HEK293 (cell line): ENCODE results near the gene DNAJC7.

Source experiments
- CTCF ChIA-PET: fragments of 350-600 bp; formaldehyde crosslinking; extraction: SDS; loops from one replicate; lab custom pipeline; 2021; ENCODE audit warnings: antibody characterized with exemption; lab: Yijun Ruan, JAX
- POLR2A ChIA-PET: fragments of 300-600 bp; formaldehyde crosslinking; extraction: SDS; loops from one replicate; lab custom pipeline; 2020; ENCODE audit warnings: antibody characterized with exemption, inconsistent platforms; lab: Yijun Ruan, JAX
- H3K27ac ChIP-seq: fragments of 200-500 bp; sonication (Bioruptor generic); 2 replicates; pipeline ENCODE4 v1.5.1; 2014; ENCODE audit warnings: low read depth, low read length, control low read depth, inconsistent platforms; ENCODE audit errors: extremely low read depth
- H3K36me3 ChIP-seq, 2 experiments: fragments of 200-500 bp in 1 of 2; sonication (Bioruptor generic) in 1 of 2; 1 replicate in 1 of 2; 2 replicates in 1 of 2; pipeline ENCODE4 v1.5.1; 2014 to 2017; ENCODE audit warnings: inconsistent platforms in 2 of 2, low read length in 2 of 2; ENCODE audit not compliant: control insufficient read depth in 2 of 2, insufficient read depth in 1 of 2
- H3K4me1 ChIP-seq: fragments of 200-500 bp; sonication (Bioruptor generic); 2 replicates; pipeline ENCODE4 v1.5.1; 2014; ENCODE audit warnings: mild to moderate bottlenecking, low read length, inconsistent platforms; ENCODE audit not compliant: control insufficient read depth, insufficient read depth
- H3K4me3 ChIP-seq: 2 replicates; pipeline ENCODE4 v1.5.1; 2011; ENCODE audit warnings: low read depth, mild to moderate bottlenecking, control low read depth, low read length, moderate library complexity
- H3K9me3 ChIP-seq: fragments of 200-500 bp; sonication (Bioruptor generic); 2 replicates; pipeline ENCODE4 v1.5.1; 2014; ENCODE audit warnings: low read depth, low read length, inconsistent platforms; ENCODE audit not compliant: control insufficient read depth, insufficient read depth
- KLF7 ChIP-seq: fragments of 450-650 bp; formaldehyde crosslinking; IDR thresholded peaks from 2 replicates; pipeline ENCODE4 v1.5.1; 2016; ENCODE audit warnings: missing biosample characterization, missing genetic modification characterization, borderline replicate concordance
- OVOL3 ChIP-seq: fragments of 450-650 bp; formaldehyde crosslinking; IDR thresholded peaks from 2 replicates; pipeline ENCODE4 v1.5.1; 2016; ENCODE audit warnings: missing biosample characterization, missing genetic modification characterization
- ZNF114 ChIP-seq: fragments of 450-650 bp; formaldehyde crosslinking; IDR thresholded peaks from 2 replicates; pipeline ENCODE4 v1.5.0; 2017; ENCODE audit warnings: missing biosample characterization, missing genetic modification characterization
- ZNF19 ChIP-seq: fragments of 450-650 bp; formaldehyde crosslinking; IDR thresholded peaks from 2 replicates; pipeline ENCODE4; 2016; ENCODE audit warnings: missing biosample characterization, missing genetic modification characterization, low read depth
- ZNF221 ChIP-seq: fragments of 450-650 bp; formaldehyde crosslinking; IDR thresholded peaks from 2 replicates; pipeline ENCODE4 v1.5.1; 2017; ENCODE audit warnings: missing biosample characterization, missing genetic modification characterization, borderline replicate concordance
- ZNF302 ChIP-seq: fragments of 450-650 bp; formaldehyde crosslinking; IDR thresholded peaks from 2 replicates; pipeline ENCODE4 v1.5.1; 2016; ENCODE audit warnings: missing biosample characterization, missing genetic modification characterization, low read depth
- ZNF404 ChIP-seq: fragments of 450-650 bp; formaldehyde crosslinking; IDR thresholded peaks from 2 replicates; pipeline ENCODE4 v1.5.1; 2017; ENCODE audit warnings: missing biosample characterization, missing genetic modification characterization
- ZNF416 ChIP-seq: fragments of 450-650 bp; formaldehyde crosslinking; IDR thresholded peaks from 2 replicates; pipeline ENCODE4 v1.5.1; 2016; ENCODE audit warnings: missing biosample characterization, missing genetic modification characterization
- ZNF521 ChIP-seq: fragments of 450-650 bp; formaldehyde crosslinking; IDR thresholded peaks from 2 replicates; pipeline ENCODE4 v1.5.1; 2017; ENCODE audit warnings: missing biosample characterization, mild to moderate bottlenecking, missing genetic modification characterization
- ZNF544 ChIP-seq: fragments of 450-650 bp; formaldehyde crosslinking; IDR thresholded peaks from 2 replicates; pipeline ENCODE4 v1.5.0; 2017; ENCODE audit warnings: missing biosample characterization, missing genetic modification characterization
- ZNF549 ChIP-seq: fragments of 450-650 bp; IDR thresholded peaks from 2 replicates; pipeline ENCODE4 v1.5.1; 2018; ENCODE audit warnings: missing biosample characterization, missing genetic modification characterization, mild to moderate bottlenecking, inconsistent platforms, moderate library complexity
- ZNF621 ChIP-seq: fragments of 450-650 bp; formaldehyde crosslinking; IDR thresholded peaks from 2 replicates; pipeline ENCODE4 v1.5.1; 2017; ENCODE audit warnings: missing biosample characterization, missing genetic modification characterization
- ZNF658 ChIP-seq: fragments of 450-650 bp; formaldehyde crosslinking; IDR thresholded peaks from 2 replicates; pipeline ENCODE4; 2016; ENCODE audit warnings: missing biosample characterization, missing genetic modification characterization
- ZNF660 ChIP-seq: fragments of 450-650 bp; IDR thresholded peaks from 2 replicates; pipeline ENCODE4 v1.5.1; 2018; ENCODE audit warnings: missing biosample characterization, mild to moderate bottlenecking, missing genetic modification characterization
- ZNF776 ChIP-seq: fragments of 450-650 bp; formaldehyde crosslinking; IDR thresholded peaks from 2 replicates; pipeline ENCODE4 v1.5.0; 2017; ENCODE audit warnings: missing biosample characterization, missing genetic modification characterization, borderline replicate concordance
- TF ChIP-seq, protein P1 (sequence below): fragments of 450-650 bp; formaldehyde crosslinking; IDR thresholded peaks from 2 replicates; pipeline ENCODE4 v1.5.1; 2016; ENCODE audit warnings: missing biosample characterization, missing genetic modification characterization
- TF ChIP-seq, protein P2 (sequence below): fragments of 450-650 bp; formaldehyde crosslinking; IDR thresholded peaks from 2 replicates; pipeline ENCODE4 v1.5.1; 2016; ENCODE audit warnings: missing biosample characterization, missing genetic modification characterization
- TF ChIP-seq, protein P3 (sequence below): fragments of 450-650 bp; formaldehyde crosslinking; IDR thresholded peaks from 2 replicates; pipeline ENCODE4 v1.5.1; 2016; ENCODE audit warnings: missing biosample characterization, missing genetic modification characterization
- TF ChIP-seq, protein P4 (sequence below): fragments of 450-650 bp; formaldehyde crosslinking; IDR thresholded peaks from 2 replicates; pipeline ENCODE4 v1.5.1; 2016; ENCODE audit warnings: missing biosample characterization, missing genetic modification characterization
- TF ChIP-seq, protein P5 (sequence below): fragments of 450-650 bp; formaldehyde crosslinking; IDR thresholded peaks from 2 replicates; pipeline ENCODE4 v1.5.1; 2016; ENCODE audit warnings: missing biosample characterization, missing genetic modification characterization

Gene DNAJC7

DNA sequence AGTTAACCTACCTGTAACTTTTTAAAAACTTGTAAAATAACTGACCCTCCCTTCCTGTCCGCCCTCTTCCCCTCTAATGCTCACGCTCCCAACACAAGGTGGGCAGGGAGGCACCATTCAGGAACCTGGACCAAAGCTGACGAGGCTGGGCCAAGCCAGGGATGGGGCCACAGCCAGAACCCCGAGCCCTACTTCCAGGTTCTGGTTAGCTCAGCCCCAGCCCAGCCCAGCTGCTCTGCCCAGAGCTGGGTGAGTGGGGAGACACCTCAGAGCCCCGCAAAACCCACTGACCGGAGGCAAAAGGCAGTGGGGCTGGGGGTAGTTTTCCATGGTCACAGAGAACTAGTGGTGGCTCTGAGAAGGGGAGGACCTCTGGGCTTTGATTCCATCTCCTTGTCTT, 43.2 kb downstream of the DNAJC7 start:
- CTCF ChIA-PET = interaction anchor here (0.6 to 4.6 kb wide), 4 partner anchors 8 to 61 kb away, joined by 3 to 24 read pairs (median 4); no protein-coding TSS in a partner anchor
- H3K9me3 ChIP-seq = no peaks in the 10 kb centered on the region
- POLR2A ChIA-PET = interaction anchor here (1.0 to 1.8 kb wide), 2 partner anchors 9 to 12 kb away, joined by 3 to 5 read pairs; no protein-coding TSS in a partner anchor
- TF ChIP-seq ZNF302 (tag by site-specific recombination) (no peak), ZNF521 (tag by site-specific recombination) (no peak), KLF7 (no peak), ZNF416 (no peak), OVOL3 (tag by site-specific recombination) (no peak), ZNF404 (tag by site-specific recombination) (no peak), ZNF544 (tag by site-specific recombination) (no peak), ZNF658 (no peak), ZNF549 (tag by site-specific recombination) (no peak)
- TF ChIP-seq, protein P1, sequence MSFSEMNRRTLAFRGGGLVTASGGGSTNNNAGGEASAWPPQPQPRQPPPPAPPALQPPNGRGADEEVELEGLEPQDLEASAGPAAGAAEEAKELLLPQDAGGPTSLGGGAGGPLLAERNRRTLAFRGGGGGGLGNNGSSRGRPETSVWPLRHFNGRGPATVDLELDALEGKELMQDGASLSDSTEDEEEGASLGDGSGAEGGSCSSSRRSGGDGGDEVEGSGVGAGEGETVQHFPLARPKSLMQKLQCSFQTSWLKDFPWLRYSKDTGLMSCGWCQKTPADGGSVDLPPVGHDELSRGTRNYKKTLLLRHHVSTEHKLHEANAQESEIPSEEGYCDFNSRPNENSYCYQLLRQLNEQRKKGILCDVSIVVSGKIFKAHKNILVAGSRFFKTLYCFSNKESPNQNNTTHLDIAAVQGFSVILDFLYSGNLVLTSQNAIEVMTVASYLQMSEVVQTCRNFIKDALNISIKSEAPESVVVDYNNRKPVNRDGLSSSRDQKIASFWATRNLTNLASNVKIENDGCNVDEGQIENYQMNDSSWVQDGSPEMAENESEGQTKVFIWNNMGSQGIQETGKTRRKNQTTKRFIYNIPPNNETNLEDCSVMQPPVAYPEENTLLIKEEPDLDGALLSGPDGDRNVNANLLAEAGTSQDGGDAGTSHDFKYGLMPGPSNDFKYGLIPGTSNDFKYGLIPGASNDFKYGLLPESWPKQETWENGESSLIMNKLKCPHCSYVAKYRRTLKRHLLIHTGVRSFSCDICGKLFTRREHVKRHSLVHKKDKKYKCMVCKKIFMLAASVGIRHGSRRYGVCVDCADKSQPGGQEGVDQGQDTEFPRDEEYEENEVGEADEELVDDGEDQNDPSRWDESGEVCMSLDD (tag by site-specific recombination) = no peak
- TF ChIP-seq, all 188 proteins: peak for 0
- Histone ChIP-seq H3K36me3 (peaks cover 50 to 95% of the 10 kb centered on the region in 2 experiments), H3K4me1 (no peaks in the 10 kb centered on the region), H3K4me3 (no peak overlapping the region), H3K27ac (peak overlapping the region; percentile 12; the same call in 1 of the 2 replicates)

DNA sequence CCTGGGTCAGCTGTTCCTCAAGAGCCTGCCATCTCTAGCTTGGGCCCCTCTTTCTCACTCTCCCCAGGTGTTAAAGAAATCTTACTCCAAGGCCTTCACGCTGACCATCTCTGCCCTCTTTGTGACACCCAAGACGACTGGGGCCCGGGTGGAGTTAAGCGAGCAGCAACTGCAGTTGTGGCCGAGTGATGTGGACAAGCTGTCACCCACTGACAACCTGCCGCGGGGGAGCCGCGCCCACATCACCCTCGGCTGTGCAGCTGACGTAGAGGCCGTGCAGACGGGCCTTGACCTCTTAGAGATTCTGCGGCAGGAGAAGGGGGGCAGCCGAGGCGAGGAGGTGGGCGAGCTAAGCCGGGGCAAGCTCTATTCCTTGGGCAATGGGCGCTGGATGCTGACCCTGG, 43.8 kb downstream of the DNAJC7 start:
- Histone ChIP-seq H3K4me3 (no peak overlapping the region), H3K4me1 (no peaks in the 10 kb centered on the region), H3K36me3 (peaks cover 49 to 96% of the 10 kb centered on the region in 2 experiments), H3K27ac (no peak overlapping the region), H3K9me3 (no peaks in the 10 kb centered on the region)
- TF ChIP-seq ZNF19 (no peak), ZNF660 (no peak), ZNF544 (tag by site-specific recombination) (no peak), ZNF221 (no peak), ZNF621 (tag by site-specific recombination) (no peak), ZNF776 (no peak), ZNF114 (tag by site-specific recombination) (no peak)
- TF ChIP-seq, protein P2, sequence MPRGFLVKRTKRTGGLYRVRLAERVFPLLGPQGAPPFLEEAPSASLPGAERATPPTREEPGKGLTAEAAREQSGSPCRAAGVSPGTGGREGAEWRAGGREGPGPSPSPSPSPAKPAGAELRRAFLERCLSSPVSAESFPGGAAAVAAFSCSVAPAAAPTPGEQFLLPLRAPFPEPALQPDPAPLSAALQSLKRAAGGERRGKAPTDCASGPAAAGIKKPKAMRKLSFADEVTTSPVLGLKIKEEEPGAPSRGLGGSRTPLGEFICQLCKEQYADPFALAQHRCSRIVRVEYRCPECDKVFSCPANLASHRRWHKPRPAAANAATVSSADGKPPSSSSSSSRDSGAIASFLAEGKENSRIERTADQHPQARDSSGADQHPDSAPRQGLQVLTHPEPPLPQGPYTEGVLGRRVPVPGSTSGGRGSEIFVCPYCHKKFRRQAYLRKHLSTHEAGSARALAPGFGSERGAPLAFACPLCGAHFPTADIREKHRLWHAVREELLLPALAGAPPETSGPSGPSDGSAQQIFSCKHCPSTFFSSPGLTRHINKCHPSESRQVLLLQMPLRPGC (tag by site-specific recombination) = no peak
- TF ChIP-seq, protein P3, sequence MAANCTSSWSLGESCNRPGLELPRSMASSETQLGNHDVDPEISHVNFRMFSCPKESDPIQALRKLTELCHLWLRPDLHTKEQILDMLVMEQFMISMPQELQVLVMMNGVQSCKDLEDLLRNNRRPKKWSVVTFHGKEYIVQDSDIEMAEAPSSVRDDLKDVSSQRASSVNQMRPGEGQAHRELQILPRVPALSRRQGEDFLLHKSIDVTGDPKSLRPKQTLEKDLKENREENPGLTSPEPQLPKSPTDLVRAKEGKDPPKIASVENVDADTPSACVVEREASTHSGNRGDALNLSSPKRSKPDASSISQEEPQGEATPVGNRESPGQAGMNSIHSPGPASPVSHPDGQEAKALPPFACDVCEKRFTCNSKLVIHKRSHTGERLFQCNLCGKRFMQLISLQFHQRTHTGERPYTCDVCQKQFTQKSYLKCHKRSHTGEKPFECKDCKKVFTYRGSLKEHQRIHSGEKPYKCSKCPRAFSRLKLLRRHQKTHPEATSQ (tag by site-specific recombination) = no peak
- TF ChIP-seq, protein P4, sequence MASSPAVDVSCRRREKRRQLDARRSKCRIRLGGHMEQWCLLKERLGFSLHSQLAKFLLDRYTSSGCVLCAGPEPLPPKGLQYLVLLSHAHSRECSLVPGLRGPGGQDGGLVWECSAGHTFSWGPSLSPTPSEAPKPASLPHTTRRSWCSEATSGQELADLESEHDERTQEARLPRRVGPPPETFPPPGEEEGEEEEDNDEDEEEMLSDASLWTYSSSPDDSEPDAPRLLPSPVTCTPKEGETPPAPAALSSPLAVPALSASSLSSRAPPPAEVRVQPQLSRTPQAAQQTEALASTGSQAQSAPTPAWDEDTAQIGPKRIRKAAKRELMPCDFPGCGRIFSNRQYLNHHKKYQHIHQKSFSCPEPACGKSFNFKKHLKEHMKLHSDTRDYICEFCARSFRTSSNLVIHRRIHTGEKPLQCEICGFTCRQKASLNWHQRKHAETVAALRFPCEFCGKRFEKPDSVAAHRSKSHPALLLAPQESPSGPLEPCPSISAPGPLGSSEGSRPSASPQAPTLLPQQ (tag by site-specific recombination) = no peak
- TF ChIP-seq, protein P5, sequence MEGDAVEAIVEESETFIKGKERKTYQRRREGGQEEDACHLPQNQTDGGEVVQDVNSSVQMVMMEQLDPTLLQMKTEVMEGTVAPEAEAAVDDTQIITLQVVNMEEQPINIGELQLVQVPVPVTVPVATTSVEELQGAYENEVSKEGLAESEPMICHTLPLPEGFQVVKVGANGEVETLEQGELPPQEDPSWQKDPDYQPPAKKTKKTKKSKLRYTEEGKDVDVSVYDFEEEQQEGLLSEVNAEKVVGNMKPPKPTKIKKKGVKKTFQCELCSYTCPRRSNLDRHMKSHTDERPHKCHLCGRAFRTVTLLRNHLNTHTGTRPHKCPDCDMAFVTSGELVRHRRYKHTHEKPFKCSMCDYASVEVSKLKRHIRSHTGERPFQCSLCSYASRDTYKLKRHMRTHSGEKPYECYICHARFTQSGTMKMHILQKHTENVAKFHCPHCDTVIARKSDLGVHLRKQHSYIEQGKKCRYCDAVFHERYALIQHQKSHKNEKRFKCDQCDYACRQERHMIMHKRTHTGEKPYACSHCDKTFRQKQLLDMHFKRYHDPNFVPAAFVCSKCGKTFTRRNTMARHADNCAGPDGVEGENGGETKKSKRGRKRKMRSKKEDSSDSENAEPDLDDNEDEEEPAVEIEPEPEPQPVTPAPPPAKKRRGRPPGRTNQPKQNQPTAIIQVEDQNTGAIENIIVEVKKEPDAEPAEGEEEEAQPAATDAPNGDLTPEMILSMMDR = no peak
- CTCF ChIA-PET = interaction anchor here (1.1 to 4.6 kb wide), 2 partner anchors 11 to 13 kb away, joined by 3 to 24 read pairs; no protein-coding TSS in a partner anchor
- POLR2A ChIA-PET = interaction anchor here (0.6 to 1.8 kb wide), 3 partner anchors 9 to 44 kb away, joined by 3 to 5 read pairs (median 3); partner anchors contain the start of gene DNAJC7
